ENCODE data around the gene FAM53C.

DNA sequence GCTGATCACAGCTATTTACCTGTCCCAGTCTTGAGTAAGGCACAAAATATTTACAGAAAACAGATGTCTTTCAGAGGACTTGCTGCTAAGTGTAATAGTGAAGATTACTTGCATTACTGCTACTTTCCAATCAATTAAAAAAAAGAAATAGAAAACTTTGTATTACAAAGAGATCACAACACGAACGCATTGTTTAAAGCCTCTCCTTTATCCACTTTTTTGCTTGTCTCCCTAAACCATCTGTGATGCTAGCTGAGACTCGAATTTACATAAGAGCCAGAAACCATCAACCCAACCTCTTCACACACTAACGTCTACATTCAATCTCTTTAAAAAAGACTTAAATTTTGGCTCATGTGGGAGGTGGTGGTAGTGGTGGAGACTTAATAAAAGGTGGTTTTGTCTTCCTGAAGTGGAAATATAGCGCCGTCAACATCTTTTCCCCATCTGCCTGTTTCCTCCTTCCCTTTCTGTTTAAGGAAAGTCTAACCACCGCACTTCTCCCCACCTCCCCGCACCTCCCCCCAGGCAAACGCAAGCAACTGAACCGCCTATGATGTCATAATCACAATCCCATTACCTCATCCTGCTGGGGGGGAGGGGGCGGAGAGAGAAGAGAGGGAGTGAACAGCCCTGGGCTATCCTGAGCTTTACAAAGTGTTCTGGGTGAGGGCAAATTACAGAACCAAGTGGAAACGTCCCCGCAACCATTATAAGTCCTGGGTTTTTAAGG, 948 bp upstream of the FAM53C start:
- TF ChIP-seq, protein P1, sequence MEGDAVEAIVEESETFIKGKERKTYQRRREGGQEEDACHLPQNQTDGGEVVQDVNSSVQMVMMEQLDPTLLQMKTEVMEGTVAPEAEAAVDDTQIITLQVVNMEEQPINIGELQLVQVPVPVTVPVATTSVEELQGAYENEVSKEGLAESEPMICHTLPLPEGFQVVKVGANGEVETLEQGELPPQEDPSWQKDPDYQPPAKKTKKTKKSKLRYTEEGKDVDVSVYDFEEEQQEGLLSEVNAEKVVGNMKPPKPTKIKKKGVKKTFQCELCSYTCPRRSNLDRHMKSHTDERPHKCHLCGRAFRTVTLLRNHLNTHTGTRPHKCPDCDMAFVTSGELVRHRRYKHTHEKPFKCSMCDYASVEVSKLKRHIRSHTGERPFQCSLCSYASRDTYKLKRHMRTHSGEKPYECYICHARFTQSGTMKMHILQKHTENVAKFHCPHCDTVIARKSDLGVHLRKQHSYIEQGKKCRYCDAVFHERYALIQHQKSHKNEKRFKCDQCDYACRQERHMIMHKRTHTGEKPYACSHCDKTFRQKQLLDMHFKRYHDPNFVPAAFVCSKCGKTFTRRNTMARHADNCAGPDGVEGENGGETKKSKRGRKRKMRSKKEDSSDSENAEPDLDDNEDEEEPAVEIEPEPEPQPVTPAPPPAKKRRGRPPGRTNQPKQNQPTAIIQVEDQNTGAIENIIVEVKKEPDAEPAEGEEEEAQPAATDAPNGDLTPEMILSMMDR (IDR thresholded peaks at IDR 0.05; ENCODE audit: low read length): no peak
- TF ChIP-seq EZH2 (IDR thresholded peaks at IDR 0.05; ENCODE audit: borderline replicate concordance, low read length): no peak
